Coronary artery (tissue), 2 donors: Measurements from ENCODE around the gene ASNSD1.
A peak's percentile ranks its signal among the peaks of the same experiment; 100 is the strongest.

Source experiments
- DNase-seq: peaks from one replicate; pipeline ENCODE4 v3.0.0-alpha.2; 2017; ENCODE audit warnings: low spot score
- H3K27ac ChIP-seq, 2 donors: fragments of 200-600 bp; sonication (generic); one replicate each; pipeline ENCODE4 v1.5.1; 2016 to 2019
- H3K4me3 ChIP-seq: fragments of 200-600 bp; sonication (generic); 2 replicates; pipeline ENCODE4 v1.5.1; 2016; ENCODE audit warnings: mild to moderate bottlenecking, moderate library complexity
- TF ChIP-seq, protein P1 (sequence below): fragments of 200-600 bp; sonication (generic); IDR thresholded peaks from one replicate; pipeline ENCODE4 v1.5.1; 2019; ENCODE audit warnings: antibody characterized with exemption

The ASNSD1 gene

DNA sequence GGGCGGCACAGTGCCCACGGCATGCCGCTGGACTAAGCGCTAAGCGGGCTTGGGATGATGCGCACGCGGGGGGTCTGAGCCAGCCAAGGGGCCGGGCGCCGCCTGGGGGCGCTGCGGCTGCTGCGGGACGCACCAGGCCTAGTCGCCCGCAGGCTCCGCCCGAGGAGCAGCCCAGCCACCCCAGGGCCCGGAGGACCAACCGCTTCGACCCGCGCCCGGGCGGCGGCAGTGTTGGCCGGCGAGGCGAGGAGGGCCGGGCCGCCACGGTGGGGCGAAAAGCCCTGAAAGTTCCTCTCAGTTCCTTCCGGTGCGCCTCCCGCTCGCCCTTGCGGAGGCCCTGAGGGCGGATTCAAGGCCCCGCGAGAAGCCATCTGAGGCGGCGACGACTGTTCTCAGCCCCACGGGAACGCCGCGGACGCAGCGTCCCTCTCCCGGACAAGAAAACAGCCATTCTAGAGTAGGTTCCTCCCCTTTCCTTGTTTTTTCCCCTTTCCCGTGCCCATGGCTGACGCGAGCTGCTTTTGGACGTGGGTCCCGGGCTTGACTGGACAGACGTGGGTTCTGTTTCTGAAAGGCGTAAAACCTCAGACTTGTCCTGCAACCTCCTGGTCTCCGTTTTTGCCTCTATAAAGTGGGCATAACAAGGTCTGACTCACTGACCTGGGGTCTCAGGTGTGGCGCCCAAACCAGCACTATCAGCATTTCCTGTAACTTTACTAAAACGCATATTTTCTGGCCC lies 13.3 kb downstream of the ASNSD1 start, which contains the start of gene ANKAR:
Gene ANKAR (plus strand): TSS at position 297 of the 739 bp plus-strand sequence. CDS start 1,821 bp downstream, outside the sequence.
- peak within 1 kb of the TSS; percentile 79 for H3K4me3 ChIP-seq
- TF ChIP-seq, protein P1, sequence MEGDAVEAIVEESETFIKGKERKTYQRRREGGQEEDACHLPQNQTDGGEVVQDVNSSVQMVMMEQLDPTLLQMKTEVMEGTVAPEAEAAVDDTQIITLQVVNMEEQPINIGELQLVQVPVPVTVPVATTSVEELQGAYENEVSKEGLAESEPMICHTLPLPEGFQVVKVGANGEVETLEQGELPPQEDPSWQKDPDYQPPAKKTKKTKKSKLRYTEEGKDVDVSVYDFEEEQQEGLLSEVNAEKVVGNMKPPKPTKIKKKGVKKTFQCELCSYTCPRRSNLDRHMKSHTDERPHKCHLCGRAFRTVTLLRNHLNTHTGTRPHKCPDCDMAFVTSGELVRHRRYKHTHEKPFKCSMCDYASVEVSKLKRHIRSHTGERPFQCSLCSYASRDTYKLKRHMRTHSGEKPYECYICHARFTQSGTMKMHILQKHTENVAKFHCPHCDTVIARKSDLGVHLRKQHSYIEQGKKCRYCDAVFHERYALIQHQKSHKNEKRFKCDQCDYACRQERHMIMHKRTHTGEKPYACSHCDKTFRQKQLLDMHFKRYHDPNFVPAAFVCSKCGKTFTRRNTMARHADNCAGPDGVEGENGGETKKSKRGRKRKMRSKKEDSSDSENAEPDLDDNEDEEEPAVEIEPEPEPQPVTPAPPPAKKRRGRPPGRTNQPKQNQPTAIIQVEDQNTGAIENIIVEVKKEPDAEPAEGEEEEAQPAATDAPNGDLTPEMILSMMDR: peak; percentile 88
- peak; percentile 94 for DNase-seq

GRCh38 chr2:189676471-189676870 lies 15.2 kb downstream of the ASNSD1 start:
- TF ChIP-seq, protein P1: no peak
- Histone ChIP-seq H3K4me3 (no peak overlapping the region), H3K27ac (no peak overlapping the region)
- DNase-seq: no peak

More for the DNA sequence above, 13.3 kb downstream of the ASNSD1 start, which contains the start of gene ANKAR:
- H3K27ac ChIP-seq: peak within 1 kb of the TSS; percentile 83 to 96

DNA sequence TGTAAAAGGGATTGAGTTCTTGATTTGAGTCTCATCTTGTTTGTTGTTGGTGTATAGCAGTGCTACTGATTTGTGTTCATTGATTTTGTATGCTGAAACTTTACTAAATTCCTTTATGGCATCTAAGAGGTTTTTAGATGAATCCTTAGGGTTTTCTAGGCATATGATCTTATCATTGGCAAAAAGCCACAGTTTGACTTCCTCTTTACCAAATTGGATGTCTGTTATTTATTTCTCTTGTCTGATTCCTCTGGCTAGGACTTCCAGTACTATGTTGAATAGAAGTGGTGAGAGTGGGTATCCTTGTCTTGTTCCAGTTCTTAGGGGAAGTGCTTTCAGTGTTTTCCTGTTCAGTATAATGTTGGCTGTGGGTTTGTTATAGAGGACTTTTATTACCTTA lies 18.0 kb downstream of the ASNSD1 start:
- no peak overlapping the region for H3K27ac ChIP-seq
- TF ChIP-seq, protein P1: no peak
- no peak for DNase-seq
- H3K4me3 ChIP-seq: no peak overlapping the region

- Histone ChIP-seq H3K4me3 (no peak overlapping the region), H3K27ac (no peak overlapping the region)
- DNase-seq: no peak
- TF ChIP-seq, protein P1: no peak
Measured at GRCh38 chr2:189681203-189681602, 19.9 kb downstream of the ASNSD1 start.

DNA sequence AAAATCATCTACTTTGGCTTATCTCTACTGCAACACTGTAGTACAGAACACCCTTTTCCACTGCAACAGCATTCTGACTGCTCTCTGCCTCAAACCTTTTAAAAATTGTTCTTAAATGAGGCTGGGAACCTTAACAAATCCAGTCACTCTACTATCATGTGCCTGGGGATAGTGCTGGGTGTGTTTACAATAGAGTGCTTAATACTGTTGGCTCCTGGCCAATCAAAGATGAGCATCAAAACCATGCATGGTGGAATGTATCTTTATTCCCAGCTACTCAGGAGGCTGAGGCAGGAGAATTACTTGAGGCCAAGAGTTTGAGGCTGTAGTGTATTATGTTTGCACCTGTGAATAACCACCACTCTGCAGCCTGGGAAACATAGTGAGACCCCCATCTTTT lies 20.6 kb downstream of the ASNSD1 start:
- DNase-seq: no peak
- TF ChIP-seq, protein P1: no peak
- no peak overlapping the region for H3K27ac ChIP-seq
- H3K4me3 ChIP-seq: no peak overlapping the region

DNA sequence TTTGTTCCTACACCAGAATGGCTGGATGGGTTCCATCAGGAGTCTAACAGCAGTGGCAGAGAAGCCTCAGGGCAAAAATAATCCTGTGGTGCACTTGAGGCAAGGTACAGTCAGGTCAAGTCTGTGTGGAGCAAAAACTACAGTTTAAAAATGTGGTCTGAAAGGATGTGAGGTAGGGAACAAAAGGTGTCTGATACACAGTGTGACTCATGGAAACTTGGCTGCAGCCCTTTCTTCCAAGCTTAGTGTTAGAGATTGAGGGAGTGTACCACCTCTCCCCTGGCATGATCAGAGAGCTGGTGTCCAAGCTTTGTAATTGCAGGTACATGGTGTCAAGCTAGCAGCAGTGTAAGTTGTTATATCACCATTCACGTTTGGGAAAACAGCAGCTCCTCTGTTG lies 22.1 kb downstream of the ASNSD1 start:
- H3K4me3 ChIP-seq: no peak overlapping the region
- DNase-seq: no peak
- TF ChIP-seq, protein P1: no peak
- H3K27ac ChIP-seq: no peak overlapping the region

DNA sequence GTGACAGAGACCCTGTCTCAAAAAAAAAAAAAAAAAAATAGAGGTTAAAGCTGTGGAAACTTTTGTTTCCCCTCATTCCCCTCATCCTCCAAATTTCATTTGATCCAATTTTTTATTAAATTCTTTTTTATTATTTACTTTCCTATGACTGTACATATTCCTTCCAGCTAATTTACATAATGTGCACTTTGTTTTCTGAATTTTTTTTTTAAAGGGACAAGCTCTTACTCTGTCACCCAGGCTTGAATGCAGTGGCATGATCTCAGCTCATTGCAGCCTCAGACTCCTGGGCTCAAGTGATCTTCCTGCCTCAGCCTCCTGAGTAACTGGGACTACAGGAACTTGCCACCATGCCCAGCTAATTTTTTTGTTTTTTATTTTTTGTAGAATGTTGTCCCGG lies 23.6 kb downstream of the ASNSD1 start:
- Histone ChIP-seq H3K4me3 (no peak overlapping the region), H3K27ac (no peak overlapping the region)
- TF ChIP-seq, protein P1: no peak
- no peak for DNase-seq
